Measurements from ENCODE around the gene ZNF14.
"Not testable (repeated sequence)": the region's sequence is repeated elsewhere in the genome, so short reads cannot be mapped to it uniquely, and the experiment has no call there.

Gene ZNF14

GRCh38 chr19:19743921-19744320 is 11.0 kb upstream of the ZNF14 start:
- H3K9me3 ChIP-seq (ENCODE audit: insufficient read depth, low read depth, low read length); H3K9ac ChIP-seq (ENCODE audit: low read depth, low read length); H3K4me3 ChIP-seq (ENCODE audit: low read length); H3K27ac ChIP-seq (ENCODE audit: low read length); H3K36me3 ChIP-seq (ENCODE audit: insufficient read depth, low read depth, low read length); H3K27me3 ChIP-seq (ENCODE audit: insufficient read depth, low read length); H3K4me1 ChIP-seq (ENCODE audit: insufficient read depth, low read length): not testable (repeated sequence)

GRCh38 chr19:19743176-19743575 is 10.3 kb upstream of the ZNF14 start:
- H3K9me3 ChIP-seq (ENCODE audit: insufficient read depth, low read depth, low read length): no peaks in the 10 kb centered on the region; the same call in 1 of the 2 replicates
- no peak overlapping the region for H3K9ac ChIP-seq (ENCODE audit: low read depth, low read length)
- no peaks in the 10 kb centered on the region for H3K4me1 ChIP-seq (ENCODE audit: insufficient read depth, low read length)
- H3K27me3 ChIP-seq (ENCODE audit: insufficient read depth, low read length): no peaks in the 10 kb centered on the region
- no peak overlapping the region for H3K27ac ChIP-seq (ENCODE audit: low read length)
- H3K4me3 ChIP-seq (ENCODE audit: low read length): no peak overlapping the region
- H3K36me3 ChIP-seq (ENCODE audit: insufficient read depth, low read depth, low read length): no peaks in the 10 kb centered on the region

- Histone ChIP-seq H3K36me3 (ENCODE audit: insufficient read depth, low read depth, low read length) (no peaks in the 10 kb centered on the region), H3K9ac (ENCODE audit: low read depth, low read length) (no peak overlapping the region), H3K27me3 (ENCODE audit: insufficient read depth, low read length) (no peaks in the 10 kb centered on the region), H3K4me3 (ENCODE audit: low read length) (no peak overlapping the region), H3K4me1 (ENCODE audit: insufficient read depth, low read length) (no peaks in the 10 kb centered on the region), H3K27ac (ENCODE audit: low read length) (no peak overlapping the region), H3K9me3 (ENCODE audit: insufficient read depth, low read depth, low read length) (no peaks in the 10 kb centered on the region; the same call in 1 of the 2 replicates)
Measured at GRCh38 chr19:19742773-19743172, 9.9 kb upstream of the ZNF14 start.

- H3K27ac ChIP-seq (ENCODE audit: low read length): no peak overlapping the region
- H3K4me1 ChIP-seq (ENCODE audit: insufficient read depth, low read length): no peaks in the 10 kb centered on the region
- H3K27me3 ChIP-seq (ENCODE audit: insufficient read depth, low read length): no peaks in the 10 kb centered on the region
- no peaks in the 10 kb centered on the region; the same call in 1 of the 2 replicates for H3K9me3 ChIP-seq (ENCODE audit: insufficient read depth, low read depth, low read length)
- no peaks in the 10 kb centered on the region for H3K36me3 ChIP-seq (ENCODE audit: insufficient read depth, low read depth, low read length)
- H3K9ac ChIP-seq (ENCODE audit: low read depth, low read length): no peak overlapping the region
- H3K4me3 ChIP-seq (ENCODE audit: low read length): no peak overlapping the region
Measured at GRCh38 chr19:19741184-19741583, 8.3 kb upstream of the ZNF14 start.

- Histone ChIP-seq H3K9ac (ENCODE audit: low read depth, low read length) (no peak overlapping the region), H3K36me3 (ENCODE audit: insufficient read depth, low read depth, low read length) (no peaks in the 10 kb centered on the region), H3K27ac (ENCODE audit: low read length) (no peak overlapping the region), H3K9me3 (ENCODE audit: insufficient read depth, low read depth, low read length) (no peaks in the 10 kb centered on the region; the same call in 1 of the 2 replicates), H3K4me1 (ENCODE audit: insufficient read depth, low read length) (no peaks in the 10 kb centered on the region), H3K27me3 (ENCODE audit: insufficient read depth, low read length) (no peaks in the 10 kb centered on the region), H3K4me3 (ENCODE audit: low read length) (no peak overlapping the region)
Measured at GRCh38 chr19:19740755-19741154, 7.8 kb upstream of the ZNF14 start.

- H3K9me3 ChIP-seq (ENCODE audit: insufficient read depth, low read depth, low read length): no peaks in the 10 kb centered on the region; the same call in 1 of the 2 replicates
Measured at GRCh38 chr19:19738564-19738963, 5.7 kb upstream of the ZNF14 start.

GRCh38 chr19:19737559-19738332 is 4.8 kb upstream of the ZNF14 start:
- H3K4me3 ChIP-seq (ENCODE audit: low read length): no peak overlapping the region
- no peak overlapping the region for H3K9ac ChIP-seq (ENCODE audit: low read depth, low read length)
- no peaks in the 10 kb centered on the region; the same call in 1 of the 2 replicates for H3K9me3 ChIP-seq (ENCODE audit: insufficient read depth, low read depth, low read length)
- H3K4me1 ChIP-seq (ENCODE audit: insufficient read depth, low read length): no peaks in the 10 kb centered on the region
- no peak overlapping the region for H3K27ac ChIP-seq (ENCODE audit: low read length)
- no peaks in the 10 kb centered on the region for H3K27me3 ChIP-seq (ENCODE audit: insufficient read depth, low read length)
- no peaks in the 10 kb centered on the region for H3K36me3 ChIP-seq (ENCODE audit: insufficient read depth, low read depth, low read length)

More at GRCh38 chr19:19738564-19738963, 5.7 kb upstream of the ZNF14 start:
- Histone ChIP-seq H3K9ac (ENCODE audit: low read depth, low read length) (no peak overlapping the region), H3K4me1 (ENCODE audit: insufficient read depth, low read length) (no peaks in the 10 kb centered on the region), H3K27me3 (ENCODE audit: insufficient read depth, low read length) (no peaks in the 10 kb centered on the region), H3K4me3 (ENCODE audit: low read length) (no peak overlapping the region), H3K27ac (ENCODE audit: low read length) (no peak overlapping the region), H3K36me3 (ENCODE audit: insufficient read depth, low read depth, low read length) (no peaks in the 10 kb centered on the region)

GRCh38 chr19:19721896-19722295 is 11.0 kb downstream of the ZNF14 start:
- H3K4me1 ChIP-seq (ENCODE audit: insufficient read depth, low read length): no peaks in the 10 kb centered on the region
- H3K27me3 ChIP-seq (ENCODE audit: insufficient read depth, low read length): no peaks in the 10 kb centered on the region
- no peak overlapping the region for H3K27ac ChIP-seq (ENCODE audit: low read length)
- peaks cover 13% of the 10 kb centered on the region; the same call in 1 of the 2 replicates for H3K36me3 ChIP-seq (ENCODE audit: insufficient read depth, low read depth, low read length)
- H3K9ac ChIP-seq (ENCODE audit: low read depth, low read length): no peak overlapping the region
- H3K4me3 ChIP-seq (ENCODE audit: low read length): no peak overlapping the region
- H3K9me3 ChIP-seq (ENCODE audit: insufficient read depth, low read depth, low read length): peaks cover 53% of the 10 kb centered on the region

- no peak overlapping the region for H3K4me3 ChIP-seq (ENCODE audit: low read length)
- no peaks in the 10 kb centered on the region for H3K27me3 ChIP-seq (ENCODE audit: insufficient read depth, low read length)
- H3K36me3 ChIP-seq (ENCODE audit: insufficient read depth, low read depth, low read length): peaks cover 28% of the 10 kb centered on the region; the same call in 1 of the 2 replicates
- H3K9ac ChIP-seq (ENCODE audit: low read depth, low read length): no peak overlapping the region
- H3K27ac ChIP-seq (ENCODE audit: low read length): no peak overlapping the region
- H3K9me3 ChIP-seq (ENCODE audit: insufficient read depth, low read depth, low read length): peaks cover 73% of the 10 kb centered on the region
- no peaks in the 10 kb centered on the region for H3K4me1 ChIP-seq (ENCODE audit: insufficient read depth, low read length)
Measured at GRCh38 chr19:19719798-19720197, 13.1 kb downstream of the ZNF14 start.

GRCh38 chr19:19711934-19712828 is 20.7 kb downstream of the ZNF14 start:
- no peak overlapping the region for H3K27ac ChIP-seq (ENCODE audit: low read length)
- no peaks in the 10 kb centered on the region for H3K4me1 ChIP-seq (ENCODE audit: insufficient read depth, low read length)
- H3K4me3 ChIP-seq (ENCODE audit: low read length): peak overlapping the region; percentile 34; the same call in 1 of the 2 replicates
- H3K9ac ChIP-seq (ENCODE audit: low read depth, low read length): no peak overlapping the region
- H3K9me3 ChIP-seq (ENCODE audit: insufficient read depth, low read depth, low read length): peaks cover 97% of the 10 kb centered on the region
- H3K27me3 ChIP-seq (ENCODE audit: insufficient read depth, low read length): no peaks in the 10 kb centered on the region
- peaks cover 75% of the 10 kb centered on the region for H3K36me3 ChIP-seq (ENCODE audit: insufficient read depth, low read depth, low read length)

- Histone ChIP-seq H3K36me3 (ENCODE audit: insufficient read depth, low read depth, low read length) (peaks cover 67% of the 10 kb centered on the region), H3K27me3 (ENCODE audit: insufficient read depth, low read length) (no peaks in the 10 kb centered on the region), H3K4me3 (ENCODE audit: low read length) (peak overlapping the region; percentile 21; the same call in 1 of the 2 replicates), H3K9me3 (ENCODE audit: insufficient read depth, low read depth, low read length) (peaks cover 95% of the 10 kb centered on the region), H3K27ac (ENCODE audit: low read length) (no peak overlapping the region), H3K4me1 (ENCODE audit: insufficient read depth, low read length) (no peaks in the 10 kb centered on the region), H3K9ac (ENCODE audit: low read depth, low read length) (no peak overlapping the region)
Measured at GRCh38 chr19:19711306-19711933, 21.5 kb downstream of the ZNF14 start.

Data from iPS-20b (cell line).